ENCODE results near the gene FAM53B.
A peak's percentile ranks its signal among the peaks of the same experiment; 100 is the strongest.

FAM53B gene

GRCh38 chr10:124704428-124705380 is 39.5 kb downstream of the FAM53B start:
- H3K36me3 ChIP-seq (ENCODE audit: insufficient read depth, low read length), result peaks cover 13% of the 10 kb centered on the region

GRCh38 chr10:124703778-124704427 is 40.3 kb downstream of the FAM53B start:
- H3K9ac ChIP-seq (ENCODE audit: low read length), result no peak overlapping the region
- peaks cover 13% of the 10 kb centered on the region for H3K36me3 ChIP-seq (ENCODE audit: insufficient read depth, low read length)
- H3K9me3 ChIP-seq (ENCODE audit: low read length), result no peaks in the 10 kb centered on the region
- H3K4me3 ChIP-seq (ENCODE audit: low read depth in 1 of 2, low read length in 2 of 2), result no peak overlapping the region
- H3K4me1 ChIP-seq (ENCODE audit: insufficient read depth, low read length), result peaks cover 85% of the 10 kb centered on the region
- H3K27me3 ChIP-seq (ENCODE audit: control insufficient read depth in 1 of 2, insufficient read depth in 2 of 2, low read length in 2 of 2), result no peaks in the 10 kb centered on the region
- H3K27ac ChIP-seq (ENCODE audit: low read depth, low read length), result peak overlapping the region; percentile 54

More at GRCh38 chr10:124704428-124705380, 39.5 kb downstream of the FAM53B start:
- no peak overlapping the region for H3K4me3 ChIP-seq (ENCODE audit: low read depth in 1 of 2, low read length in 2 of 2)
- no peaks in the 10 kb centered on the region for H3K27me3 ChIP-seq (ENCODE audit: control insufficient read depth in 1 of 2, insufficient read depth in 2 of 2, low read length in 2 of 2)
- H3K9ac ChIP-seq (ENCODE audit: low read length), result no peak overlapping the region
- H3K27ac ChIP-seq (ENCODE audit: low read depth, low read length), result no peak overlapping the region
- peaks cover 90% of the 10 kb centered on the region for H3K4me1 ChIP-seq (ENCODE audit: insufficient read depth, low read length)
- no peaks in the 10 kb centered on the region for H3K9me3 ChIP-seq (ENCODE audit: low read length)

- peak overlapping the region; percentile 54 for H3K27ac ChIP-seq (ENCODE audit: low read depth, low read length)
- H3K4me1 ChIP-seq (ENCODE audit: insufficient read depth, low read length), result peaks cover 79% of the 10 kb centered on the region
- H3K27me3 ChIP-seq (ENCODE audit: control insufficient read depth in 1 of 2, insufficient read depth in 2 of 2, low read length in 2 of 2), result no peaks in the 10 kb centered on the region
- no peaks in the 10 kb centered on the region for H3K9me3 ChIP-seq (ENCODE audit: low read length)
- no peak overlapping the region for H3K9ac ChIP-seq (ENCODE audit: low read length)
- H3K36me3 ChIP-seq (ENCODE audit: insufficient read depth, low read length), result peaks cover 13% of the 10 kb centered on the region
- H3K4me3 ChIP-seq (ENCODE audit: low read depth in 1 of 2, low read length in 2 of 2), result no peak overlapping the region
Observed at GRCh38 chr10:124703372-124703771, 40.8 kb downstream of the FAM53B start.

GRCh38 chr10:124701881-124702656 is 42.1 kb downstream of the FAM53B start:
- Histone ChIP-seq H3K36me3 (ENCODE audit: insufficient read depth, low read length) (peaks cover 13% of the 10 kb centered on the region), H3K4me3 (ENCODE audit: low read depth in 1 of 2, low read length in 2 of 2) (no peak overlapping the region)

GRCh38 chr10:124701435-124701834 is 42.7 kb downstream of the FAM53B start:
- H3K9me3 ChIP-seq (ENCODE audit: low read length), result no peaks in the 10 kb centered on the region
- no peaks in the 10 kb centered on the region for H3K27me3 ChIP-seq (ENCODE audit: control insufficient read depth in 1 of 2, insufficient read depth in 2 of 2, low read length in 2 of 2)
- peaks cover 60% of the 10 kb centered on the region for H3K4me1 ChIP-seq (ENCODE audit: insufficient read depth, low read length)
- peaks cover 18% of the 10 kb centered on the region for H3K36me3 ChIP-seq (ENCODE audit: insufficient read depth, low read length)
- no peak overlapping the region for H3K9ac ChIP-seq (ENCODE audit: low read length)
- no peak overlapping the region for H3K4me3 ChIP-seq (ENCODE audit: low read depth in 1 of 2, low read length in 2 of 2)
- peak overlapping the region; percentile 63 for H3K27ac ChIP-seq (ENCODE audit: low read depth, low read length)

More at GRCh38 chr10:124701881-124702656, 42.1 kb downstream of the FAM53B start:
- H3K9ac ChIP-seq (ENCODE audit: low read length), result no peak overlapping the region
- H3K27ac ChIP-seq (ENCODE audit: low read depth, low read length), result peak overlapping the region; percentile 63
- no peaks in the 10 kb centered on the region for H3K9me3 ChIP-seq (ENCODE audit: low read length)
- peaks cover 66% of the 10 kb centered on the region for H3K4me1 ChIP-seq (ENCODE audit: insufficient read depth, low read length)
- H3K27me3 ChIP-seq (ENCODE audit: control insufficient read depth in 1 of 2, insufficient read depth in 2 of 2, low read length in 2 of 2), result no peaks in the 10 kb centered on the region

GRCh38 chr10:124701038-124701365 is 43.2 kb downstream of the FAM53B start:
- peak overlapping the region; percentile 63 for H3K27ac ChIP-seq (ENCODE audit: low read depth, low read length)
- H3K36me3 ChIP-seq (ENCODE audit: insufficient read depth, low read length), result peaks cover 15% of the 10 kb centered on the region
- H3K9ac ChIP-seq (ENCODE audit: low read length), result no peak overlapping the region
- H3K9me3 ChIP-seq (ENCODE audit: low read length), result no peaks in the 10 kb centered on the region
- no peak overlapping the region for H3K4me3 ChIP-seq (ENCODE audit: low read depth in 1 of 2, low read length in 2 of 2)
- peaks cover 56% of the 10 kb centered on the region for H3K4me1 ChIP-seq (ENCODE audit: insufficient read depth, low read length)
- H3K27me3 ChIP-seq (ENCODE audit: control insufficient read depth in 1 of 2, insufficient read depth in 2 of 2, low read length in 2 of 2), result no peaks in the 10 kb centered on the region

GRCh38 chr10:124700293-124701037 is 43.7 kb downstream of the FAM53B start:
- Histone ChIP-seq H3K27me3 (ENCODE audit: control insufficient read depth in 1 of 2, insufficient read depth in 2 of 2, low read length in 2 of 2) (no peaks in the 10 kb centered on the region), H3K36me3 (ENCODE audit: insufficient read depth, low read length) (peaks cover 12% of the 10 kb centered on the region), H3K27ac (ENCODE audit: low read depth, low read length) (peak overlapping the region; percentile 63), H3K9me3 (ENCODE audit: low read length) (no peaks in the 10 kb centered on the region), H3K4me1 (ENCODE audit: insufficient read depth, low read length) (peaks cover 52% of the 10 kb centered on the region), H3K9ac (ENCODE audit: low read length) (no peak overlapping the region), H3K4me3 (ENCODE audit: low read depth in 1 of 2, low read length in 2 of 2) (no peak overlapping the region)

- Histone ChIP-seq H3K27ac (ENCODE audit: low read depth, low read length) (no peak overlapping the region), H3K4me3 (ENCODE audit: low read depth in 1 of 2, low read length in 2 of 2) (no peak overlapping the region), H3K27me3 (ENCODE audit: control insufficient read depth in 1 of 2, insufficient read depth in 2 of 2, low read length in 2 of 2) (no peaks in the 10 kb centered on the region), H3K9ac (ENCODE audit: low read length) (no peak overlapping the region), H3K36me3 (ENCODE audit: insufficient read depth, low read length) (peaks cover 5% of the 10 kb centered on the region), H3K9me3 (ENCODE audit: low read length) (no peaks in the 10 kb centered on the region), H3K4me1 (ENCODE audit: insufficient read depth, low read length) (peaks cover 49% of the 10 kb centered on the region)
Observed at GRCh38 chr10:124699471-124700292, 44.5 kb downstream of the FAM53B start.

- Histone ChIP-seq H3K27me3 (ENCODE audit: control insufficient read depth in 1 of 2, insufficient read depth in 2 of 2, low read length in 2 of 2) (no peaks in the 10 kb centered on the region), H3K9me3 (ENCODE audit: low read length) (no peaks in the 10 kb centered on the region), H3K4me3 (ENCODE audit: low read depth in 1 of 2, low read length in 2 of 2) (no peak overlapping the region), H3K4me1 (ENCODE audit: insufficient read depth, low read length) (peaks cover 54% of the 10 kb centered on the region), H3K36me3 (ENCODE audit: insufficient read depth, low read length) (peaks cover 5% of the 10 kb centered on the region), H3K9ac (ENCODE audit: low read length) (no peak overlapping the region), H3K27ac (ENCODE audit: low read depth, low read length) (no peak overlapping the region)
Observed at GRCh38 chr10:124698545-124699469, 45.4 kb downstream of the FAM53B start.
